Right cardiac atrium (tissue), 5 donors: ENCODE data around the gene LTC4S. TPM values are rescaled to one million over a fixed set of nuclear protein-coding genes. Genes with fewer than 3 reads are reported as not detected.

ENCODE experiments used
- ATAC-seq, 2 donors: fragments of 200-7000 bp; cut with Tn5 transposase; one replicate each; pipeline versions ENCODE4 v1.8.0 to v1.9.1; 2020; ENCODE audit warnings: moderate library complexity in 2 of 2, mild to moderate bottlenecking in 1 of 2
- DNase-seq, 3 donors: peaks; one replicate each; pipeline ENCODE4 v3.0.0-alpha.2; 2020
- H3K27ac ChIP-seq: one replicate; pipeline ENCODE4 v1.5.1; 2013; ENCODE audit warnings: mild to moderate bottlenecking, low read length, control low read depth, moderate library complexity
- H3K27me3 ChIP-seq: one replicate; pipeline ENCODE4 v1.6.1; 2013; ENCODE audit not compliant: control insufficient read depth, insufficient read depth
- H3K4me1 ChIP-seq: one replicate; pipeline ENCODE4 v1.6.1; 2013; ENCODE audit warnings: low read length; ENCODE audit not compliant: control insufficient read depth, insufficient read depth
- H3K4me3 ChIP-seq: one replicate; pipeline ENCODE4 v1.5.1; 2013; ENCODE audit warnings: low read length, control low read depth
- H3K9me3 ChIP-seq: one replicate; pipeline ENCODE4 v1.6.1; 2013; ENCODE audit warnings: low read length; ENCODE audit not compliant: control insufficient read depth
- WGBS: extraction: QIAGEN DNeasy Blood & Tissue Kit; methylation state at CpG from one replicate; pipeline ENCODE4 v1.1.7; 2013; 5-methylcytosine and 5-hydroxymethylcytosine counted together
- intact Hi-C, 4 donors: fragments of 100-400 bp; cut with DNase I; formaldehyde crosslinking; loops; one replicate each; pipeline versions ENCODE4 v1.11.0 to v1.14.0; 2022 to 2023
- polyA plus RNA-seq: library from polyadenylated mRNA; stranded (reverse); fragments of 200-250 nt; gene quantifications from one replicate; pipeline ENCODE4 v1.2.3, GENCODE V29; 2013
- total RNA-seq, 4 donors: library from RNA; stranded (reverse); fragmentation: NEBNext Ultra II Directional; extraction: Animal tissue kit (Norgen Biotek cat#: 25700); gene quantifications; one replicate each; pipeline ENCODE4 v1.2.1, GENCODE V29; 2021
- donor health status: healthy with polysubstance abuse.
- donor health status: DM: no; HTN: yes; CAD: no.
- donor health status: DM: no; HTN: no; CAD: no.
- donor health status: DM: no; HTN: yes; CAD: no; lungs with severe emphysema.
- donor health status: DM: yes; HTN: yes; CAD: no.

The LTC4S gene
- total and polyA plus RNA-seq, 5 donors: 17.3 to 24.3 (median 21.8) TPM

- Histone ChIP-seq H3K4me3 (no peak overlapping the region), H3K9me3 (no peaks in the 10 kb centered on the region), H3K27ac (no peak overlapping the region), H3K27me3 (no peaks in the 10 kb centered on the region), H3K4me1 (no peaks in the 10 kb centered on the region)
- 91% methylated on average over 5 of the region's 5 CpGs for WGBS
- no peak for ATAC-seq
- intact Hi-C loops: no loop called here
- peak in 2 of 3 donors; percentile 11 to 23 for DNase-seq
Measured at GRCh38 chr5:179812997-179813607, 19.3 kb downstream of the LTC4S start.

- 85% methylated on average over 3 of the region's 3 CpGs for WGBS
- Histone ChIP-seq H3K27ac (no peak overlapping the region), H3K27me3 (no peaks in the 10 kb centered on the region), H3K9me3 (no peaks in the 10 kb centered on the region), H3K4me1 (no peaks in the 10 kb centered on the region), H3K4me3 (no peak overlapping the region)
- intact Hi-C loops: no loop called here
- DNase-seq (no peak), ATAC-seq (no peak)
Measured at GRCh38 chr5:179814090-179814489, 20.3 kb downstream of the LTC4S start.

DNA sequence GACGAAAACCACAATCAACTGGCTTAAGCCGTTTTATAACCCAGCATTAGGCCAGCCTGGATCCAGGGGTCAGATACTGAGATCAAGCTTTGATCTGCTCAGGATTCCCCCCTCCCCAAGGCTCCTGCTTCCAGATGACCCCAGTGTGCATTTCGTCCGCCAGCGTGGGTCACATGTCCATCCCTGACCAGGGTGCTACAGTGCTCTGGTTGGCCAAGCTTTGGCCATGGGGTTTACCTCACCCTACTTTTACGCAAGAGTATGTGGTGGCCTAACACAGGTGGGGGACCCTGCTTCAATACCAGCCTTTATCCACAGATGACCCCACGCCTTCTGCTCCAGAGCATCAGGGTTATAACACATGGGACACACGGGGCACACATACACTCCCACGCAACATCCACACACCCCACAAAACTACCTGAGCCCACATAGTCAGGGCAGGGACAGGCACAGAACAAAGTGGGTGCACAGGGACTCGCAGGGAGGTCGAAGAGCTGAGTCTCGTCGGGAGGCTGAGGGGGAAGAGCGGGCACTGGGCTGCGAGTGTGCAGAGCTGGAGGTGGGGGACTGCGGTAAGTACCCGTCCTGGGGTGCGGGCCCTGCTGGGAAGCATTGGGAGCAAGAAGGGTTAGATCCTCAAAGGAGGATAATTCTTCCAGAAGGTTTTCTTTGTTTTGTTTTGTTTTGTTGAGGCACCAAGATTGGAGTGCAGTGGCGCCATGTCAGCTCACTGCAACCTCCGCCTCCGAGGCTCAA is 21.9 kb downstream of the LTC4S start:
- 97% methylated on average over 21 of the region's 21 CpGs for WGBS

GRCh38 chr5:179816401-179816795 is 22.6 kb downstream of the LTC4S start:
- H3K9me3 ChIP-seq: no peaks in the 10 kb centered on the region
- intact Hi-C loops: no loop called here
- no peak overlapping the region for H3K27ac ChIP-seq
- WGBS: 49% methylated on average over 23 of the region's 23 CpGs
- H3K4me1 ChIP-seq: peaks cover 9% of the 10 kb centered on the region
- peak overlapping the region; percentile 50 for H3K4me3 ChIP-seq
- ATAC-seq (no peak), DNase-seq (peak; percentile 44 to 65 (median 53))
- no peaks in the 10 kb centered on the region for H3K27me3 ChIP-seq

More for the DNA sequence above, 21.9 kb downstream of the LTC4S start:
- Histone ChIP-seq H3K4me3 (no peak overlapping the region), H3K4me1 (peaks cover 9% of the 10 kb centered on the region), H3K27me3 (no peaks in the 10 kb centered on the region), H3K27ac (no peak overlapping the region), H3K9me3 (no peaks in the 10 kb centered on the region)
- ATAC-seq (no peak), DNase-seq (peak; percentile 4 to 53 (median 46))
- intact Hi-C loops: no loop called here

DNA sequence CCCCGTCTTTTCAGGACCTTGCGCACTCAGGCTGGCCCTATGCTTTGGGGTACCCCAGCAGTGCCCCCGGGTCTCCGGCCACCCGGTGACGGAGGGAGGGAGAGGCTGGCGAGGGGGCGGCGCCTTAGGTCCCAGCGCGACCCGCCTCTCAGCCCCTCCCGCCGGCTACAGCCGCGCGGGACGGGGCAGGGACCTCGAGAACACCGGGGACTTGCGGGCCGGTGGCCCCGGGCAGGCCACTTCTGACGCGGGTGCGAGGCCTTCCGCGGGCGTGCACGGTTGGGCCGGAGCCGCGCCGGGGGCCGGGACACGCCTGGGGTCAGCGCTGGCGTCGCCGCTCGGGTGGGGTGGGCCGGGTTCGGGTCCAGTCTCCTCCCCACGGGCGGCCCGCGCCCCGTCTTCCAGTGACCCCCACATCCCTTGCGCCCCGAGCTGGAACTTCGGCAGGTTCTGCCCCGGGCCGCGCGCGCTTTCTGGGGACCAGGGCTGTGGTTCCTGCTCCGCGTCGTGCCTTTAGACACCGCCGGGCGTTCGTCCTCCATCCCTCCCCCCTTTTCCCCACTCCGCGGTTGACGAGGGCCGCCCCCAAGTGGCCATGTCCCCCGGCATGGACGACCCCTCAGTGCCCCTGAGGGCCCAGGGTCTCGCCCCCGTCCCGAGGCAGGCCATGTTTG is 23.1 kb downstream of the LTC4S start:
- intact Hi-C loops: no loop called here
- ATAC-seq: no peak
- Histone ChIP-seq H3K27ac (no peak overlapping the region), H3K4me3 (peak overlapping the region; percentile 50), H3K27me3 (no peaks in the 10 kb centered on the region), H3K9me3 (no peaks in the 10 kb centered on the region), H3K4me1 (peaks cover 9% of the 10 kb centered on the region)
- 1% methylated on average over 72 of the region's 72 CpGs for WGBS
- peak; percentile 39 to 80 (median 73) for DNase-seq

DNA sequence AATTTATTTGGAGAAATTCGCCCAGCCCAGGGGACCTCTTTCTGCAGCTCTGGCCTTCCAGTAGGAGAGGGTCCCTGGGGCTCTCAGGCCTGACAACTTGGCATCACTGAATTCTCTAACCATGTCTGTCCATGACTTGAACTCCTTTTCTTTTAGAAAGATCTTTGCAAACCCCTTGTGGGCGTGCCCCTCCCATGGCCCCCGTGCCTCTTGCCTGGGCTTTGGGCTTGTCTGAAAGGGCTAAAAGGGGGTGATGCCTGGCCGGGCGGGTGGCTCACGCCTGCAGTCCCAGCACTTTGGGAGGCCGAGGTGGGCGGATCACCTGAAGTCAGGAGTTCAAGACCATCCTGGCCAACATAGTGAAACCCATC is 23.7 kb downstream of the LTC4S start:
- no peak for ATAC-seq
- peak; percentile 20 to 69 (median 50) for DNase-seq
- no peaks in the 10 kb centered on the region for H3K27me3 ChIP-seq
- H3K9me3 ChIP-seq: no peaks in the 10 kb centered on the region
- H3K27ac ChIP-seq: no peak overlapping the region
- 86% methylated on average over 8 of the region's 8 CpGs for WGBS
- peak overlapping the region; percentile 50 for H3K4me3 ChIP-seq
- H3K4me1 ChIP-seq: peaks cover 10% of the 10 kb centered on the region
- intact Hi-C loops: no loop called here

- peak overlapping the region; percentile 93 for H3K27ac ChIP-seq
- H3K9me3 ChIP-seq: no peaks in the 10 kb centered on the region
- intact Hi-C loops: no loop called here
- H3K27me3 ChIP-seq: no peaks in the 10 kb centered on the region
- peak overlapping the region; percentile 21 for H3K4me3 ChIP-seq
- DNase-seq (peak; percentile 29 to 70 (median 61)), ATAC-seq (no peak)
- 55% methylated on average over 14 of the region's 14 CpGs for WGBS
- H3K4me1 ChIP-seq: peaks cover 14% of the 10 kb centered on the region
Measured at GRCh38 chr5:179817890-179818745, 24.3 kb downstream of the LTC4S start.

GRCh38 chr5:179818746-179819295 is 25.0 kb downstream of the LTC4S start:
- H3K27me3 ChIP-seq: no peaks in the 10 kb centered on the region
- DNase-seq (peak; percentile 95 to 97 (median 97)), ATAC-seq (peak; percentile 77 to 78)
- peaks cover 16% of the 10 kb centered on the region for H3K4me1 ChIP-seq
- peak overlapping the region; percentile 21 for H3K4me3 ChIP-seq
- 1% methylated on average over 35 of the region's 35 CpGs for WGBS
- no peaks in the 10 kb centered on the region for H3K9me3 ChIP-seq
- intact Hi-C loops: no loop called here
- peak overlapping the region; percentile 93 for H3K27ac ChIP-seq

- intact Hi-C loops: no loop called here
- Histone ChIP-seq H3K4me1 (peaks cover 16% of the 10 kb centered on the region), H3K27ac (peak overlapping the region; percentile 93), H3K4me3 (peak overlapping the region; percentile 88), H3K27me3 (no peaks in the 10 kb centered on the region), H3K9me3 (no peaks in the 10 kb centered on the region)
- peak; percentile 17 to 46 for ATAC-seq
- peak; percentile 75 to 88 (median 87) for DNase-seq
- WGBS: 21% methylated on average over 25 of the region's 26 CpGs
Measured at GRCh38 chr5:179819296-179820126, 25.7 kb downstream of the LTC4S start.

DNA sequence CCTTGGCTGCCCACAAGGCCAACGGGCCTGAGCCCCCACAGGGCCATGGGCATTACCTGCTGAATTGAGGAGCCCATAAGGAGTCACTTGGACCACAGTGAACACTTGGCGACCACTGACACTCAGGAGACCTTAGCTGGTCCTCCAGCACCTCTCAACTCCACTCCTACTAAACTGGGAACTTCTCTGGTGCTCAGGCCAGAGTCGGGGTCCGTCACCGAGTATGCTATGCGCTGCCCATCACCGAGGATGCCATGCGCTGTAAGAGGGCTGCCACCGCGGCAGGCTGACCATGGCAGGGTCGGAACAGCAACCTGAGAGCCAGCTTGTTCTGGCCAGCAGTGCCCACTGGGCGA is 26.3 kb downstream of the LTC4S start:
- Histone ChIP-seq H3K4me1 (peaks cover 16% of the 10 kb centered on the region), H3K9me3 (no peaks in the 10 kb centered on the region), H3K27ac (peak overlapping the region; percentile 93), H3K4me3 (peak overlapping the region; percentile 88), H3K27me3 (no peaks in the 10 kb centered on the region)
- DNase-seq (peak in 1 of 3 donors; percentile 62), ATAC-seq (no peak)
- intact Hi-C loops: no loop called here
- 32% methylated on average over 12 of the region's 12 CpGs for WGBS
